Stimulated activated naive CD8-positive, alpha-beta T cell treated with anti-CD3 and anti-CD28 coated beads, Interleukin-15, Interleukin-2, amounts not matched to agents 100 U/mL and 50 U/mL, for 24 hours (primary cell): Measurements from ENCODE around the gene CERCAM.
"Not testable (repeated sequence)": the region's sequence is repeated elsewhere in the genome, so short reads cannot be mapped to it uniquely, and the experiment has no call there.

Source experiments
- ATAC-seq: fragments of 150-1000 bp; cut with Tn5 transposase; one replicate; pipeline ENCODE4 v1.10.0; 2021
- DNase-seq: peaks from one replicate; pipeline ENCODE4 v3.0.0; 2021

CERCAM gene

GRCh38 chr9:128419061-128419925 is 1.4 kb upstream of the CERCAM start:
- no peak for ATAC-seq
- DNase-seq: no peak

- peak; percentile 80 for ATAC-seq
- DNase-seq: peak; percentile 82
Measured at GRCh38 chr9:128420060-128420650, 502 bp upstream of the CERCAM start.

- ATAC-seq: peak; percentile 3
Measured at GRCh38 chr9:128421482-128421996, 882 bp downstream of the CERCAM start.

GRCh38 chr9:128422022-128422782 is 1.5 kb downstream of the CERCAM start:
- not testable (repeated sequence) for DNase-seq, ATAC-seq

More at GRCh38 chr9:128421482-128421996, 882 bp downstream of the CERCAM start:
- no peak for DNase-seq

- DNase-seq (no peak), ATAC-seq (no peak)
Measured at GRCh38 chr9:128422783-128423150, 2.1 kb downstream of the CERCAM start.

GRCh38 chr9:128423356-128423755 is 2.7 kb downstream of the CERCAM start:
- not testable (repeated sequence) for DNase-seq, ATAC-seq

GRCh38 chr9:128424268-128424780 is 3.7 kb downstream of the CERCAM start:
- DNase-seq: no peak
- ATAC-seq: no peak

GRCh38 chr9:128428644-128429512 is 8.2 kb downstream of the CERCAM start:
- ATAC-seq: no peak
- DNase-seq: no peak

GRCh38 chr9:128429513-128430086 is 8.9 kb downstream of the CERCAM start:
- ATAC-seq: no peak
- DNase-seq: no peak

GRCh38 chr9:128431207-128431606 is 10.6 kb downstream of the CERCAM start:
- DNase-seq (no peak), ATAC-seq (no peak)

- DNase-seq (no peak), ATAC-seq (no peak)
Measured at GRCh38 chr9:128434340-128434739, 13.7 kb downstream of the CERCAM start.

GRCh38 chr9:128435611-128436010 is 15.0 kb downstream of the CERCAM start:
- DNase-seq (no peak), ATAC-seq (no peak)

GRCh38 chr9:128438343-128439109 is 17.9 kb downstream of the CERCAM start:
- DNase-seq: peak; percentile 94
- ATAC-seq: peak; percentile 96

- no peak for ATAC-seq
Measured at GRCh38 chr9:128439273-128439672, 18.6 kb downstream of the CERCAM start.

GRCh38 chr9:128442150-128442549 is 21.5 kb downstream of the CERCAM start:
- no peak for ATAC-seq
- no peak for DNase-seq

More at GRCh38 chr9:128439273-128439672, 18.6 kb downstream of the CERCAM start:
- no peak for DNase-seq

- ATAC-seq, DNase-seq: not testable (repeated sequence)
Measured at GRCh38 chr9:128446505-128446904, 25.8 kb downstream of the CERCAM start.

- DNase-seq: no peak
- no peak for ATAC-seq
Measured at GRCh38 chr9:128448746-128449145, 28.1 kb downstream of the CERCAM start.

GRCh38 chr9:128454991-128455390 is 34.3 kb downstream of the CERCAM start:
- ATAC-seq (no peak), DNase-seq (no peak)

GRCh38 chr9:128455849-128456612 is 35.4 kb downstream of the CERCAM start, which contains the start of gene ODF2:
Gene ODF2, plus strand, starts transcription at chr9:128456006. Its CDS starts 86 bp downstream, at chr9:128456092.
- ATAC-seq: peak; percentile 92
- DNase-seq: peak; percentile 99
